HG03066 (cell line): Measurements from ENCODE around the gene PAGR1.
"Not testable (repeated sequence)": the region's sequence is repeated elsewhere in the genome, so short reads cannot be mapped to it uniquely, and the experiment has no call there.

Experiments
- ATAC-seq: cut with Tn5 transposase; IDR thresholded peaks from one replicate; pipeline ENCODE4 v1.9.1; 2021; ENCODE audit warnings: low read depth; ENCODE audit not compliant: unreplicated experiment

The PAGR1 gene

GRCh38 chr16:29791845-29792807 lies 23.8 kb upstream of the PAGR1 start:
- ATAC-seq: no peak

- not testable (repeated sequence) for ATAC-seq
Observed at GRCh38 chr16:29793153-29793552, 22.8 kb upstream of the PAGR1 start.

- ATAC-seq: no peak
Observed at GRCh38 chr16:29794231-29794710, 21.7 kb upstream of the PAGR1 start.

- no peak for ATAC-seq
Observed at GRCh38 chr16:29802416-29802935, 13.5 kb upstream of the PAGR1 start.

- ATAC-seq: no peak
Observed at GRCh38 chr16:29804020-29804419, 11.9 kb upstream of the PAGR1 start.

- ATAC-seq: no peak
Observed at GRCh38 chr16:29804455-29805231, 11.3 kb upstream of the PAGR1 start.

GRCh38 chr16:29805232-29806098 lies 10.5 kb upstream of the PAGR1 start:
- ATAC-seq: peak; percentile 63

- no peak for ATAC-seq
Observed at GRCh38 chr16:29806099-29806579, 9.8 kb upstream of the PAGR1 start, which contains the start of gene MAZ. Gene MAZ, plus strand, starts transcription at chr16:29806529. Its CDS starts 173 bp downstream, at chr16:29806702.

- ATAC-seq: no peak
Observed at GRCh38 chr16:29806641-29807425, 9.1 kb upstream of the PAGR1 start.

- peak; percentile 26 for ATAC-seq
Observed at GRCh38 chr16:29807426-29808218, 8.3 kb upstream of the PAGR1 start.

- no peak for ATAC-seq
Observed at GRCh38 chr16:29808219-29808900, 7.6 kb upstream of the PAGR1 start.

GRCh38 chr16:29809031-29809747 lies 6.8 kb upstream of the PAGR1 start:
- no peak for ATAC-seq

GRCh38 chr16:29809850-29810698 lies 5.9 kb upstream of the PAGR1 start:
- ATAC-seq: no peak

GRCh38 chr16:29810699-29811169 lies 5.2 kb upstream of the PAGR1 start:
- ATAC-seq: no peak

- peak; percentile 45 for ATAC-seq
Observed at GRCh38 chr16:29811170-29811895, 4.6 kb upstream of the PAGR1 start.
